GM19240 (cell line): ENCODE measurements around the gene ZMYND11.
"Not testable (repeated sequence)": the region's sequence is repeated elsewhere in the genome, so short reads cannot be mapped to it uniquely, and the experiment has no call there.

ENCODE experiments used
- DNase-seq: peaks from one replicate; pipeline ENCODE4 v3.0.0; 2011; ENCODE audit warnings: low spot score; ENCODE audit not compliant: insufficient read length

Gene ZMYND11

GRCh38 chr10:279655-280054, 144.4 kb downstream of the ZMYND11 start:
- DNase-seq, result no peak

DNA sequence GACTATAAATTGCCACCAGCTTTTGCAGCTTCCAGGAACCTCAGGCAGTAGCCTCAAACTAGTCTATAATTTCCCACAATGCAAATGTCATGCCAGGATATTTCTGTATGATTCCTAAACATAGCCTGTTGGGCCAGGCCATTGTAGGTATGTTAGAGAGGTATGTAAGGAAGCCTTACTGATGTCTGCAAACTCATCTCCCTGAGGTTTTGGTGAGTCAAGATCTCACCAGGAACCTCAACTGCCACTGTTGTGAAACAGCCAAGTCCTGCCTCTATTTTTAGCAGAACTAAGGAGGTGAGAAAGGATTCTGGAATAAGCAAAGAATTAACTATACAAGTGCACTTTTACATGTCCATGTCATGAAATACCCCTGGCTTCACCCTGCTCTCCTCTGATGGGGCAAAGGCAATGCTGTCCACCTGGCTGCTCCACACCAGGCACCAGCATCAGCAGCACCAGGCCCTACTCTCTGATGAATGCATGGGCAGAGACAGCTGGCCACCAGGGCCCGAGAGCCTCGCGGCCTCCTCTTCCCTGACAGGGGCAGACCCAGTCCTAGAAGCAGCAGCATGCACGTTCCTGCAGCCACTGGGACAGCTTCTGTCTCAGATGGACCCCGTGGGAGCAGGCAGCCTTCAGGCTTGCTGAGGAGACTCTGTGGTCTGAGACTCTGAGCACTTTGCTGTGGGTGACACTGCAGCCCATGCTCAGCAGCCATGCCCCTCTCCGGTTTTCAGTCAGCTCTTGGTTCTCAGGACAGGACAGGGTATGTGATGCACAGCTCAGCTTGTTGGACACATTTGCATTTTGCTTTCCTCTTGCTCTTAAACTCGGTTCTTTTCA, 147.3 kb downstream of the ZMYND11 start:
- DNase-seq, result no peak

- no peak for DNase-seq
Observed at GRCh38 chr10:283140-283479, 147.9 kb downstream of the ZMYND11 start.

GRCh38 chr10:283916-284356, 148.7 kb downstream of the ZMYND11 start:
- DNase-seq, result peak; percentile 73

DNA sequence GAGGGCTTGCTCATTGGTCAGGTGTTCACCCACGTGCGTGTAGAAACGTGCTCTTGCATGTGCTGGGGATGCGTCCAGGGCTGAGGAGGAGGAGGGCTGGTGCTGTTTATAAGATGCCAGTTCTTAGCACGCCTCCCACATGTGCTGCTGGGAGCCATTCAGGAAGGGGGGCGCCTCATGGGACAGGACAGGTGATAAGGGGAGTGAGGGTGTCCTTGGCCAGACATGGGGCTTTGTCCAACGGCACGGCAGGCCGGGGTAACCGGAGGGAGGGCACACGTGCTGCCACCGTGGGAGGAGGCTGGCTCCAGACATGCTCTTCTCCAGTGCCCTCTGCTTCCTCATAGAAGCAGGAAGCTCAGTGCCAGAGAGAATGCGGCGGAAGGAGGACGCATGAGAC, 150.0 kb downstream of the ZMYND11 start:
- no peak for DNase-seq

DNA sequence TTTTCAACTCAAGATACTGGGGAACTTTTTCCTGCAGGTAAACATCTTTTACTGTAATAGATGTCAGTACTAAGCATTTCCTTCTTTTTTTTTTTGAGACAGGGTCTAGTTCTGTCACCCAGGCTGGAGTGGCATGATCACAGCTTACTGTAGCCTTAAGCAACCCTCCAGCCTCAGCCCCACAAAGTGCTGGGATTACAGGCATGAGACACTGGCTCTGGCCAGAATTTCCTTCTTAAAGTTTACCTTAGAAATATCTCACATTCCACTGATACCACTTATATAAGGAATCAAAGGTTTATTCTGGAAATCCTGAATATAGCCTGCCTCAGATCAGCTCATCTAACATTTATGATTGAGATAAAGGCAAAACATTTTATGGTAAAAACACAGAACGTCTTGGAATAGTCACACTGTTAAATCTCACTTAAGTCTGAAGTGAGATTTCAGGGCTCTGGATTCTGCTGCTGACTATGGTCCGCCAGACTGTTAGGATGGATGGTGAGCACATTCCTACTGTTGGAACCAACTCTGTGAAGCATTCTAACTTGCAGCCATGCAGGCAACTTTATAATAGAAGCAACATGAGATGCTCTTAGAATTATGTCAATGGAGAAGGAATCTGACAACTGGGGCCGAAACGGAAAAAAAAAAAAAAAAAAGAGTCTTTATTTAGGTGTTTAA, 151.9 kb downstream of the ZMYND11 start:
- DNase-seq, result no peak

GRCh38 chr10:287814-288213, 152.6 kb downstream of the ZMYND11 start:
- no peak for DNase-seq

DNA sequence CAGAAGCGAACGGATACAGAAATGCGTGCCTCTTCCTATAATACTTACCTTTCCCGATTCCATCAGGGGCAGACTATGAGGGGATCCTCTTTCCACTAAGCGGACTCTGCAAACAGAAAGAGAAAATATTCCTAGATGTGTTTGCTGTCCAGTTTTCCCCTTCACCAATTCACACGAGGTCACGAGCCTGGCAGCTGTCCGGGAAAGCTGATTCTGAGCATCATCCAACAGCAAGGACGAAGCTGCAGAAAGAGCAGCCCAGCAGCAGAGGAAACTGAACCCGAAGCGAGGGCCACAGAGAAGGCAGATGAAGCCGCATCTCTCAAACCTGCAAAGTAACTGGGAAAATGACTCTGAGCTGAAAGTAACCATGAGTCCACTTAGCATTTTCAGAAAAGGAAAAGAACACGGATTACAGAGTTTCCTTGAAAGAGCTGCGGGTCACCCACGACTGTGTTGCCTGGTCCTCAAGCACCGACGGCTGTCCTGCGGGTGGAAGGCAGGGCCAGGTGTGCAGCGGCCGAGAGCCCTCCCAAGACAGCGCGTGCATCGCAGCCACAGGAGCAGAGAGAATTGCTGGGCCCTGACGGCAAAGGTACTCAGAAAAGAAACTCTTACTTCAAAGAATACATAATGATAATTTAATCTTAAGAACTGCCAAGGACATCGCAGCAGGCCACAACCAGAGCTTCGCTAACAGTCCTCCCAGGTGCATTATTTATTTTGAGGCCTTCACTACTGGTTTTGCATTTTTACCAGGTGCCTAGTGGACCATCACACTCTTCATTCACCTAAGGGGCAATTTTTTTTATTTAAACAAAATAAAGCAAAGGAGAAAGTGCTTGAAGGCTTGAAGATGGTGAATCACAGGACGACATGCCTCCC, 153.3 kb downstream of the ZMYND11 start:
- no peak for DNase-seq

DNA sequence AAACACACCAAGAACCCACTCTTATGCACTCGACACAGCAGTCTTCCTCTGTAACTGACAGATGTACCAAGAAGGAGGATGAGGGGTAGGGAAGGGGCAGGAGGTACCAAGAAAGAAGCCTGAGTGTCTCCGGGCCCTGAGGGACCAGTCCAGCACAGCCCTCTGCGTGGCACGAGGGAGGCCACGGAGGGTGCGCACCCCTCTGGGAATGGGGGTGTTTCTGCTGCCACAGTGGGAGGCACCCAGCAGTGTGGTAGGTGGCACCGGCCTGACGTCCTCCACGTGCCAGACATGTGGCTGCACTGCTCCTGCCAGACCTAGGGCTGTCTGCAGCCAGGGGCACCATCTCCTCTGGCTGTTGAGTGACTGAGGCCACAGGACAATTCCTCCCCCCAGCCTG, 154.3 kb downstream of the ZMYND11 start:
- no peak for DNase-seq

- DNase-seq, result no peak
Observed at GRCh38 chr10:290026-290725, 154.9 kb downstream of the ZMYND11 start.

- no peak for DNase-seq
Observed at GRCh38 chr10:293636-294035, 158.4 kb downstream of the ZMYND11 start.

GRCh38 chr10:297567-297966, 162.3 kb downstream of the ZMYND11 start:
- no peak for DNase-seq

GRCh38 chr10:298033-298432, 162.8 kb downstream of the ZMYND11 start:
- DNase-seq, result no peak

- no peak for DNase-seq
Observed at GRCh38 chr10:299512-299911, 164.3 kb downstream of the ZMYND11 start.

DNA sequence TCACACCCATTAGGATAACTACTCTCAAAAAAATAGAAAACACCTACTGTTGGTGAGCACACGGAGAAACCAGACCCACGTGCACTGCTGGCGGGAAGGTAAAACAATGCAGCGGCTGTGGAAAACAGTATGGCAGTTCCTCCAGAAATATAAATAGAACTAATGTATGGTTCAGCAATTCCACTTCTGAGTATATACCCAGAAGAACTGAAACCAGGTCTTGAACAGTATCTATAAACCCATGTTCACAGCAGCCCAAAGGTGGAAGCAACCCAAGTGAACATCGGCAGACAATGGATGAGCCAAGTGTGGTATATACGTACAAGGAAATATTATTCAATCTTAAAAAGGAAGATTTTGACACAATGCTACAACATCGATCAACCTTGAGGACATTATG, 164.7 kb downstream of the ZMYND11 start:
- DNase-seq, result no peak

DNA sequence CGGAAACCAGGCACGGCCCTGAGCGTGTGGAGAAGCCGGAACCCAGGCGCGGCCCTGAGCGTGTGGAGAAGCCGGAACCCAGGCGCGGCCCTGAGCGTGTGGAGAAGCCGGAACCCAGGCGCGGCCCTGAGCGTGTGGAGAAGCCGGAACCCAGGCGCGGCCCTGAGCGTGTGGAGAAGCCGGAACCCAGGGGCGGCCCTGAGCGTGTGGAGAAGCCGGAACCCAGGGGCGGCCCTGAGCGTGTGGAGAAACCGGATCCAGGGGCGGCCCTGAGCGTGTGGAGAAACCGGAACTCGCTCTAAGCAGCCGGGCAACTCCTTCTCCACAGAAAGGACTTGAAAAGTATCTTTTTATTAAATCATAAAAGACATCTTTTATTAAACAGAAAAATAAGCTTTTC, 165.3 kb downstream of the ZMYND11 start:
- DNase-seq, result not testable (repeated sequence)

DNA sequence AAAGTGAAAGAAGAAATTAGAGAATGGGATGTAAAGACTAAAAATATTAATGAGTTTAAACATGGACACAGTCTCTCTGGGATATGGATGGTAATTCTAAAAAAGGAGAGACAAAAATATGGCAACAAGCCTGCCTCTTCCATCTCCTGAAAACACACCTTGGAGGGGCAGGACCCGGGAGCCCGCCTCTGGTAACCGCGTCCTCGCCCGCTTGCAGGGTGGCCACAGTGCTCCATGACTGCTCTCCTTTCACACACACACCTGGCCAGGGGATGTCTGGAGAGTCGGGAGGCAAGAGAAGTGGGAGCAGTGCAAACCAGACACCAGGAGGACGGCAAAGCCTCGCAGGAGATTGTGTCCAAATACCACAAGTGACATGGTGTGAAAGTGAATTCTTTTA, 166.3 kb downstream of the ZMYND11 start:
- DNase-seq, result no peak
